ENCODE measurements around the gene CAST. TPM values are rescaled to one million over a fixed set of nuclear protein-coding genes. Genes with fewer than 3 reads are reported as not detected.
"Not testable (repeated sequence)": the region's sequence is repeated elsewhere in the genome, so short reads cannot be mapped to it uniquely, and the experiment has no call there.

CAST gene
- polyA plus RNA-seq, 1 donor: 192 TPM

DNA sequence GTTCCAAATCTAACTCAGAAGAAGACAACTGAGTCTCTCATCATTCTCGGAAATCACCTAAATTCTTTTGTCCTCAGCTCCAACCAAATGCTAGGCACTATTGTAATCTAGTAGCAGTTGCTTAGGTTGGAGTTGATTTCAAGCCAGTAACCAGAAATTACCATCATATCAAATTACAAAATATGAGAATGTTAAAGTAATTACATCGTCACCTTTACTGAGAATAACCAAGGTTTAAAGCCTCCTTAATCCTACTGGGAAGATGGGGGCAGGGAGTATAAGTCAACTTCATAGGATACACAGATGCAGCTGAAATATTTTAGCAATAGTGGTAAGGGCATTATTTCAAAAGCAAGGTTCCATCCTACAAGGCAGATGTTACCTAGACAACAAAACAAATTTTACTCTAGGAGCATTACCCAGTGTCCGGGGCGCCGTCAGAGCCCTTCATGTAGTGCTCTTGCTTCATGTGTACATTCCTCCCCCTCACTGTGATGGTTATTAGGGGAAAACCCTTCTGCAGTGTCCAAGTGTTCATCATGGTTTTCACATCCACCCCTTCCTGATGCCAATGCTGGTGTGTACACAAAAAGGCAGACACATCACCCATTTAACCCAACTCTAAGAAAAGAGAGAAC is 126.1 kb downstream of the CAST start:
- H3K27ac ChIP-seq (ENCODE audit: low read length): no peak overlapping the region
- WGBS (ENCODE audit: insufficient coverage, low lambda C conversion rate): no CpG with 5 or more reads among the region's 5 CpGs
- no peaks in the 10 kb centered on the region for H3K27me3 ChIP-seq (ENCODE audit: control insufficient read depth, insufficient read depth, low read length)
- H3K4me1 ChIP-seq (ENCODE audit: control insufficient read depth, insufficient read depth, low read length): peaks cover 12% of the 10 kb centered on the region
- no peak for DNase-seq
- peaks cover 73% of the 10 kb centered on the region for H3K36me3 ChIP-seq (ENCODE audit: control insufficient read depth, insufficient read depth, low read length)
- H3K4me3 ChIP-seq (ENCODE audit: low read length): no peak overlapping the region
- no peaks in the 10 kb centered on the region for H3K9me3 ChIP-seq (ENCODE audit: control insufficient read depth, low read depth, low read length)

DNA sequence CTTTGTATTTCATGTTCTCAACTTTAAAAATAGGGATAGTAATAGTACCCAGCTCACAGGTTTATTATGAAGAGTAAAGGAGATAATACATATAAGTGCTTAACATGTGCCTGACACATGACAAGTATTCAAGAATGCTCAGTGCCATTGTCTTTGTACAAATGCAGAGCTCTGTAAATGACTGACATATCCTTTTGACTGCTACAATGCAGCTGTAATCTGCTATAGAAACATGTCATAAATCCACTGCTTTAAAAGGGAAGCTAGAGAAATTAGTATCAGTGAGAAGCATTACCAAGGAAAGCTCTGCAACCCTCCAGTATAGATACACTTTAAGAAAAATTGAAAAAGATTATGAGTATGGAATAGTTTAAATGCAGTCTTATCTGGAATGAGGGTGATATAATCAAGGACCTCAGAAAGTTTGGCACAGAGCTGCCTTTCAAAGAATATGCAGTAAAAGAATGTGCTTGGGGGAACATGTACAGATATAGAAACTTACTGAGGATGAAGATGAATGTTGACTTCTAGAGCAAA is 127.7 kb downstream of the CAST start:
- H3K9me3 ChIP-seq (ENCODE audit: control insufficient read depth, low read depth, low read length): no peaks in the 10 kb centered on the region
- H3K27ac ChIP-seq (ENCODE audit: low read length): peak overlapping the region; percentile 55
- H3K27me3 ChIP-seq (ENCODE audit: control insufficient read depth, insufficient read depth, low read length): no peaks in the 10 kb centered on the region
- no peak overlapping the region for H3K4me3 ChIP-seq (ENCODE audit: low read length)
- peaks cover 75% of the 10 kb centered on the region for H3K36me3 ChIP-seq (ENCODE audit: control insufficient read depth, insufficient read depth, low read length)
- DNase-seq: no peak
- peaks cover 12% of the 10 kb centered on the region for H3K4me1 ChIP-seq (ENCODE audit: control insufficient read depth, insufficient read depth, low read length)

DNA sequence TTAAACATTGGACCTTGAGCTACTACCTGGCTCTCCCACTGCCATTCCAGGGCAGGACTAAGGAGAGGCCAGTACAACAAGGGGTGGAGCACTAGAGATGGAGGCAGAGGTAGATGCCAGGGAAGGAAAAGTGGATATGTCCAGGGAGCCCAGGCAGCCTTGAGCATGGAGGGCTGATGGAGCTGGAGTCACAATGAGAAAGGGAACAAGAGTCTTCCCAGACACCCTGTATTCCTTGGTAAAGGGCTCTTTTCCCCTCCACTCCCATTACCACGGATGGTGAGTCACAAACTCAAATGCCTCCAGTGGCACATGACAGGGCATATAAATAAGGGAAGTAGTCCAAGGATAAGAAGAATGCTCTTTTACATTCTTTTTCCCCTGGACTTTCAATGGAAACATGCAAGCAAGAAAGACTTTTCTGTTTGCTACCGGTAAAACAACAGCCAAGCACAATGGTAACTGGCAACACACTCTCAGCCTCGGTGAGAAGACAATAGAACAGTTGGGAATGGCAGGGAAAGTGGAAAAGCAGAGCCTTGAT is 128.9 kb downstream of the CAST start:
- Histone ChIP-seq H3K9me3 (ENCODE audit: control insufficient read depth, low read depth, low read length) (no peaks in the 10 kb centered on the region), H3K4me1 (ENCODE audit: control insufficient read depth, insufficient read depth, low read length) (peaks cover 12% of the 10 kb centered on the region), H3K27ac (ENCODE audit: low read length) (peak overlapping the region; percentile 55), H3K27me3 (ENCODE audit: control insufficient read depth, insufficient read depth, low read length) (no peaks in the 10 kb centered on the region), H3K36me3 (ENCODE audit: control insufficient read depth, insufficient read depth, low read length) (peaks cover 74% of the 10 kb centered on the region), H3K4me3 (ENCODE audit: low read length) (no peak overlapping the region)
- DNase-seq: peak; percentile 45 to 77
- 17% methylated on average over 1 of the region's 3 CpGs for WGBS (ENCODE audit: insufficient coverage, low lambda C conversion rate)

DNA sequence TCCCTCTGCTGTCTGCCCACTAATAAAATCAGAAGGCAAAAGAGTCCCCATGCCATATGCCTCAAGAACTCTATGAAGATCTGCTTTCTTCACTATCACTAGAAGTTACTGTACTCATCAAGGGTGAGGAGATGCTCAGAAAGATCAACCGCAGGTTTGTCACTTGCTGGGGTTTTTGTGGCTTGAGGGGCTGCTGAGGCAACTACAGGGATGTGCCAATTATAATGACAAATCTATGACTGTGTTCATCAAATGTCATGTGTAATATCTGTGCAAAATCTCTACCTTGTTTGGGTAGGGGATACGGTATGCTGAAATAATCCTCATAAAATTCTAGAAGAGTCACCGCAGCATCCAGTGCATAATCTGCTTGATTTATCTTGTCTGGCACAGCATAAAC is 132.6 kb downstream of the CAST start:
- WGBS (ENCODE audit: insufficient coverage, low lambda C conversion rate): 100% methylated on average over 1 of the region's 3 CpGs
- Histone ChIP-seq H3K4me3 (ENCODE audit: low read length) (no peak overlapping the region), H3K27ac (ENCODE audit: low read length) (no peak overlapping the region), H3K9me3 (ENCODE audit: control insufficient read depth, low read depth, low read length) (no peaks in the 10 kb centered on the region), H3K27me3 (ENCODE audit: control insufficient read depth, insufficient read depth, low read length) (no peaks in the 10 kb centered on the region), H3K36me3 (ENCODE audit: control insufficient read depth, insufficient read depth, low read length) (peaks cover 81% of the 10 kb centered on the region), H3K4me1 (ENCODE audit: control insufficient read depth, insufficient read depth, low read length) (peaks cover 12% of the 10 kb centered on the region)
- DNase-seq: no peak

DNA sequence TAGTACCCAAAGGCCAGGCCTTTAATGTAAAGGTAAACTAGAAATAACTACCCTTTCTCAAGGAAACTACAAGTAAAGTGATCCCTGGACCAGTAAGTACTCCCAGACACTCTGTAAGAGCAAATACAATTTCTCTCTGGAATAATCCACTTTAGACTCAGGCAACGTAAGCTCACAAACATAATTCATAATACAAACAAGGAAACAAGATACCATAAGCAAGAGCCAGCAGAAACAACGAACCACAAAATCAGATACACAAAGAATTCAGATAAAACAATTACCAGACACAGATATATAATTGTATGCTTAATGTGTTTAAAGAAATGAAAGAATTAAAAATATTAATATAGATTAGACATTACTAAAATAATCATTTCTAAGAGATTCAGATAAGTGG is 133.4 kb downstream of the CAST start:
- Histone ChIP-seq H3K27me3 (ENCODE audit: control insufficient read depth, insufficient read depth, low read length) (no peaks in the 10 kb centered on the region), H3K36me3 (ENCODE audit: control insufficient read depth, insufficient read depth, low read length) (peaks cover 81% of the 10 kb centered on the region), H3K9me3 (ENCODE audit: control insufficient read depth, low read depth, low read length) (no peaks in the 10 kb centered on the region), H3K27ac (ENCODE audit: low read length) (no peak overlapping the region), H3K4me1 (ENCODE audit: control insufficient read depth, insufficient read depth, low read length) (peaks cover 11% of the 10 kb centered on the region), H3K4me3 (ENCODE audit: low read length) (no peak overlapping the region)
- no peak for DNase-seq
- no CpG with 5 or more reads among the region's 2 CpGs for WGBS (ENCODE audit: insufficient coverage, low lambda C conversion rate)

DNA sequence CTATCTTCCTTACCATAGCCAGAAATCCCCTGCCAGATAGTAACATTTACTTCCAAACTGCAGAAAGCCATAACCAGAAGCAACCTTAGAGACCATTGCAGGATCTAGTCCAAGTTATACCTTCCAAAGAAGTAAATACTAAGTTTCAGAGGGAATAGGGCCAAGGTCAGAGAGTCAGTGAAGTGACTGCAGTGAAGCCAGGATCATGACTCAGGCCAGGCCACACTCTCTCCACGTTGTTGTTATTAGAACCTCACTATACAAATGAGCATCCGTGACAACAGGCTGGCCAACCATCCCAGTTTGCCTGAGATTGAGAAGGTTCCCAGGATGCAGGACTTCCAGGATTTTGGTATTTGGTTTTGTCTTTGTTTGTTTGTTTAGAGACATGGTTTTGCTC is 134.3 kb downstream of the CAST start:
- H3K9me3 ChIP-seq (ENCODE audit: control insufficient read depth, low read depth, low read length): no peaks in the 10 kb centered on the region
- no peak overlapping the region for H3K27ac ChIP-seq (ENCODE audit: low read length)
- no peak for DNase-seq
- no CpG with 5 or more reads among the region's 2 CpGs for WGBS (ENCODE audit: insufficient coverage, low lambda C conversion rate)
- no peaks in the 10 kb centered on the region for H3K27me3 ChIP-seq (ENCODE audit: control insufficient read depth, insufficient read depth, low read length)
- peaks cover 80% of the 10 kb centered on the region for H3K36me3 ChIP-seq (ENCODE audit: control insufficient read depth, insufficient read depth, low read length)
- H3K4me3 ChIP-seq (ENCODE audit: low read length): no peak overlapping the region
- H3K4me1 ChIP-seq (ENCODE audit: control insufficient read depth, insufficient read depth, low read length): peaks cover 3% of the 10 kb centered on the region

DNA sequence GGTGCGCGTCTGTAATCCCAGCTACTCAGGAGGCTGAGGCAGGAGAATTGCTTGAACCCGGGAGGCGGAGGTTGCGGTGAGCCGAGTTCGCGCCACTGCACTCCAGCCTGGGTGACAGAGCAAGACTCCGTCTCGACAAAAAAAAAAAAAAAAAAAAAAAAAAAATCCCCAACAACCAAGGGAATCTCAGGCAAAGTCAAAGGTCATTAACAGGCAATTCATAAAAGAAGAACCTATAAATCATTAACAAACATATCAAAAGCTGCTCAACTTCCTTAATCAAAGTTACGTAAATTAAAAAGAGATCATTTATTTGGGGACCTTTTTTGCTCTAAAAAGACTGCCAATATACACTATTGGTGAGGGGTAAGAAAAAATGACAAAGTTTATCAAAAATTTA is 139.5 kb downstream of the CAST start:
- not testable (repeated sequence) for H3K27ac ChIP-seq (ENCODE audit: low read length); H3K4me3 ChIP-seq (ENCODE audit: low read length); H3K27me3 ChIP-seq (ENCODE audit: control insufficient read depth, insufficient read depth, low read length); H3K9me3 ChIP-seq (ENCODE audit: control insufficient read depth, low read depth, low read length)
- H3K4me1 ChIP-seq (ENCODE audit: control insufficient read depth, insufficient read depth, low read length): peaks cover 18% of the 10 kb centered on the region
- peaks cover 49% of the 10 kb centered on the region for H3K36me3 ChIP-seq (ENCODE audit: control insufficient read depth, insufficient read depth, low read length)
- WGBS (ENCODE audit: insufficient coverage, low lambda C conversion rate): no CpG with 5 or more reads among the region's 11 CpGs
- peak in 1 of 2 donors; percentile 34 for DNase-seq

DNA sequence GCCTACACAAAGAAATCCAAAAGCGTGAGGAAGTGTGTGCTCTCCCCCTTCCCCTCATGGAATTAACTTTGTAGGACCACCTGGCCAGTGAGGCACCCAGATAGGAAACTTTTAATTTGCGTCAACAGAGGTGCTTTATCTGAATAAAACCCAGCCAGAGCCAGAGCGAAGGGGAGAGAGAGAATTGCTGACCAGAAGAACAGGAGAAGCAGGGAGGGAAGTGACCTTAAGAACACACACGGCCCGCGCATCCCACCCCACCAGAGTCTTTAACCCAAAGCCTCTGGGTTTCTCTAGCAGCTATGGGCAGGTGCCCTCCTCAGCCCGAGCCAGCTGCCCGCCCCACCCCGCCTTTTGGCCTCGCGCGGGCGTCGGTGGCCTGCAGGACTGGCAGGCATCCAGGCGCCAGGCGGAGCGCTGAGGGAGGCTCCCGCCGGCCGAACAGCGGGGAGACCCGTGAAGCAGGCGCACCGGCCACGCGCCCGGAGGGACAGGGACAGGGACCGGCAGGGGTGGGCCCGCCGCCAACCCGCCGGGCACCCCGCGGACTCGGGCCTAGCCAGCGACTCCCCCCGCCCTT is 145.0 kb downstream of the CAST start:
- H3K4me3 ChIP-seq (ENCODE audit: low read length): peak overlapping the region; percentile 90
- WGBS (ENCODE audit: insufficient coverage, low lambda C conversion rate): no CpG with 5 or more reads among the region's 37 CpGs
- peaks cover 25% of the 10 kb centered on the region for H3K4me1 ChIP-seq (ENCODE audit: control insufficient read depth, insufficient read depth, low read length)

DNA sequence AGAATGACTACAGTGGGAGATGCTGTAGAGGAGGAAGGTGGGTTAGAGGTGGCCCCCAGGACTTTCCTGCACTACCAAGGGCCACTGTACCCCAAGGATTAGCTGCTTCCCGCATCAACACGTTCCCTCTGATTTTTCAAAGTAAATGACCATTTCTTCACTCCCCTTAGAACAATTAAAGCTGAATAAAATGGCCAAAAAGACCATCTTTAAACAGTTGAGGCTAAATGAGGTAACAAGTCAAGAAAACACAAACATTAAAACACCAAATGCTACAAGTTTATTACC is 146.3 kb downstream of the CAST start:
- H3K4me1 ChIP-seq (ENCODE audit: control insufficient read depth, insufficient read depth, low read length): peaks cover 20% of the 10 kb centered on the region
- DNase-seq: no peak
- 45% methylated on average over 2 of the region's 2 CpGs for WGBS (ENCODE audit: insufficient coverage, low lambda C conversion rate)

More for the DNA sequence above, 145.0 kb downstream of the CAST start:
- Histone ChIP-seq H3K27ac (ENCODE audit: low read length) (peak overlapping the region; percentile 100), H3K36me3 (ENCODE audit: control insufficient read depth, insufficient read depth, low read length) (peaks cover 10% of the 10 kb centered on the region), H3K9me3 (ENCODE audit: control insufficient read depth, low read depth, low read length) (no peaks in the 10 kb centered on the region), H3K27me3 (ENCODE audit: control insufficient read depth, insufficient read depth, low read length) (no peaks in the 10 kb centered on the region)
- DNase-seq: peak; percentile 51 to 88

DNA sequence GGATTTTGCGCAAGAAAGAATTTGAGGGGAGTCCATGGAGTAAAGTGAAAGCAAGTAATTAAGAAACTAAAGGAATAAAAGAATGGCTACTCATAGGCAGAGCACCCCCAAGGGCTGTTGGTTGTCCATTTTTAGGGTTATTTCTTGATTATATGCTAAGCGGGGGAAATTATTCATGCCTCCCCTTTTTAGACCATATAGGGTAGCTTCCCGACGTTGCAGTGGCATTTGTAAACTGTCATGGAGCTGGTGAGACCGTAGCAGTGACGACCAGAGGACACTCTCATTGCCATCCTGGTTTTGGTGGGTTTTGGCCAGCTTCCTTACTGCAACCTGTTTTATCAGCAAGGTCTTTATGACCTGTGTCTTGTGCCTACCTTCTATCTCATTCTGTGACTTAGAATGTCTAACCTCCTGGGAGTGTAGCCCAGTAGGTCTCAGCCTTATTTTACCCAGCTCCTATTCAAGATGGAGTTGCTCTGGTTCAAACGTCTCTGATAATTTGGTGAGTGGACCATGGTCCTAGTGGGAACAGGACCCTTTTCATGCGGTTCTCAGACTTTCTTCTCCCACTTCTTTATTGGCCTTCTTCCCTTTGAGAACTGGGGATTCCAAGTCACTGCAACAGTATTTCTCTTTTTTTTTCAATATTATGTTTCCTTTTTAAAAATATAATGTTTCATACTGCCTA is 146.8 kb downstream of the CAST start:
- Histone ChIP-seq H3K27me3 (ENCODE audit: control insufficient read depth, insufficient read depth, low read length) (no peaks in the 10 kb centered on the region), H3K4me1 (ENCODE audit: control insufficient read depth, insufficient read depth, low read length) (peaks cover 20% of the 10 kb centered on the region), H3K4me3 (ENCODE audit: low read length) (no peak overlapping the region), H3K36me3 (ENCODE audit: control insufficient read depth, insufficient read depth, low read length) (no peaks in the 10 kb centered on the region), H3K27ac (ENCODE audit: low read length) (peak overlapping the region; percentile 100), H3K9me3 (ENCODE audit: control insufficient read depth, low read depth, low read length) (no peaks in the 10 kb centered on the region)
- DNase-seq: no peak
- WGBS (ENCODE audit: insufficient coverage, low lambda C conversion rate): no CpG with 5 or more reads among the region's 8 CpGs

More for the DNA sequence above, 146.3 kb downstream of the CAST start:
- no peaks in the 10 kb centered on the region for H3K9me3 ChIP-seq (ENCODE audit: control insufficient read depth, low read depth, low read length)
- peaks cover 1% of the 10 kb centered on the region for H3K36me3 ChIP-seq (ENCODE audit: control insufficient read depth, insufficient read depth, low read length)
- H3K27me3 ChIP-seq (ENCODE audit: control insufficient read depth, insufficient read depth, low read length): no peaks in the 10 kb centered on the region
- H3K27ac ChIP-seq (ENCODE audit: low read length): peak overlapping the region; percentile 100
- peak overlapping the region; percentile 90 for H3K4me3 ChIP-seq (ENCODE audit: low read length)
